ENCODE measurements around the gene SF3A2.
A peak's percentile ranks its signal among the peaks of the same experiment; 100 is the strongest.
"Not testable (repeated sequence)": the region's sequence is repeated elsewhere in the genome, so short reads cannot be mapped to it uniquely, and the experiment has no call there.

SF3A2 gene

GRCh38 chr19:2236314-2237050 lies at the start of gene SF3A2, which contains the start of gene PLEKHJ1:
TSS of gene SF3A2 (plus strand) at chr19:2236824. CDS start at chr19:2243419, 6,595 bp downstream.
TSS of gene PLEKHJ1 (minus strand) at chr19:2236329. CDS start at chr19:2236248, 81 bp downstream.
- DNase-seq = peak; percentile 96

- no peak for DNase-seq
Measured at GRCh38 chr19:2187159-2187558, 49.5 kb upstream of the SF3A2 start.

- DNase-seq = no peak
Measured at GRCh38 chr19:2188708-2189385, 47.8 kb upstream of the SF3A2 start.

- DNase-seq = no peak
Measured at GRCh38 chr19:2189880-2190279, 46.7 kb upstream of the SF3A2 start.

- no peak for DNase-seq
Measured at GRCh38 chr19:2190848-2191455, 45.7 kb upstream of the SF3A2 start.

- no peak for DNase-seq
Measured at GRCh38 chr19:2191456-2192310, 44.9 kb upstream of the SF3A2 start.

- DNase-seq = no peak
Measured at GRCh38 chr19:2192862-2193261, 43.8 kb upstream of the SF3A2 start.

- DNase-seq = no peak
Measured at GRCh38 chr19:2193807-2194206, 42.8 kb upstream of the SF3A2 start.

GRCh38 chr19:2194513-2195078 lies 42.0 kb upstream of the SF3A2 start:
- no peak for DNase-seq

- no peak for DNase-seq
Measured at GRCh38 chr19:2195361-2195760, 41.3 kb upstream of the SF3A2 start.

- no peak for DNase-seq
Measured at GRCh38 chr19:2195914-2196313, 40.7 kb upstream of the SF3A2 start.

- DNase-seq = no peak
Measured at GRCh38 chr19:2197270-2197669, 39.4 kb upstream of the SF3A2 start.

GRCh38 chr19:2198317-2198716 lies 38.3 kb upstream of the SF3A2 start:
- DNase-seq = no peak

GRCh38 chr19:2199215-2199614 lies 37.4 kb upstream of the SF3A2 start:
- no peak for DNase-seq

- no peak for DNase-seq
Measured at GRCh38 chr19:2199861-2200623, 36.6 kb upstream of the SF3A2 start.

GRCh38 chr19:2200624-2201294 lies 35.9 kb upstream of the SF3A2 start:
- DNase-seq = not testable (repeated sequence)

- no peak for DNase-seq
Measured at GRCh38 chr19:2201473-2202148, 35.0 kb upstream of the SF3A2 start.

GRCh38 chr19:2202366-2202765 lies 34.3 kb upstream of the SF3A2 start:
- no peak for DNase-seq

- DNase-seq = no peak
Measured at GRCh38 chr19:2207008-2207407, 29.6 kb upstream of the SF3A2 start.

GRCh38 chr19:2207991-2208860 lies 28.4 kb upstream of the SF3A2 start:
- no peak for DNase-seq
